Measurements from ENCODE around the gene MPP2.
"Not testable (repeated sequence)": the region's sequence is repeated elsewhere in the genome, so short reads cannot be mapped to it uniquely, and the experiment has no call there.

Gene MPP2

GRCh38 chr17:43932357-43932756 is 25.0 kb upstream of the MPP2 start:
- Histone ChIP-seq H3K9me2 (replicated peaks; ENCODE audit: control insufficient read depth, low read length) (no peaks in the 10 kb centered on the region), H3K27ac (ENCODE audit: low read depth, low read length) (no peak overlapping the region), H3K9me3 (ENCODE audit: control insufficient read depth, insufficient read depth, low read length) (no peaks in the 10 kb centered on the region), H3K27me3 (ENCODE audit: control insufficient read depth, low read length) (peaks cover 19% of the 10 kb centered on the region), H3K4me1 (ENCODE audit: control insufficient read depth, low read length) (no peaks in the 10 kb centered on the region), H3K4me3 (ENCODE audit: low read length) (no peak overlapping the region), H3K79me2 (ENCODE audit: control insufficient read depth, low read length) (no peaks in the 10 kb centered on the region), H3F3A (ENCODE audit: control insufficient read depth, insufficient read depth) (no peaks in the 10 kb centered on the region), H3K36me3 (ENCODE audit: control insufficient read depth, low read length) (no peaks in the 10 kb centered on the region), H3K4me2 (ENCODE audit: low read length) (no peak overlapping the region), H4K20me1 (ENCODE audit: control insufficient read depth, insufficient read depth, low read depth, low read length) (no peaks in the 10 kb centered on the region)
- TF ChIP-seq CTCF (IDR thresholded peaks at IDR 0.05; ENCODE audit: low read depth, low read length, poor library complexity, severe bottlenecking) = no peak
- no peak for TF ChIP-seq EZH2phosphoT487 (IDR thresholded peaks at IDR 0.05; ENCODE audit: borderline replicate concordance, low read length)

- no peaks in the 10 kb centered on the region for H3K9me2 ChIP-seq (replicated peaks; ENCODE audit: control insufficient read depth, low read length)
- H4K20me1 ChIP-seq (ENCODE audit: control insufficient read depth, insufficient read depth, low read depth, low read length) = no peaks in the 10 kb centered on the region
- H3K4me1 ChIP-seq (ENCODE audit: control insufficient read depth, low read length) = no peaks in the 10 kb centered on the region
- H3K79me2 ChIP-seq (ENCODE audit: control insufficient read depth, low read length) = no peaks in the 10 kb centered on the region
- no peaks in the 10 kb centered on the region for H3K36me3 ChIP-seq (ENCODE audit: control insufficient read depth, low read length)
- no peaks in the 10 kb centered on the region for H3K9me3 ChIP-seq (ENCODE audit: control insufficient read depth, insufficient read depth, low read length)
- H3F3A ChIP-seq (ENCODE audit: control insufficient read depth, insufficient read depth) = no peaks in the 10 kb centered on the region
- no peak overlapping the region for H3K4me3 ChIP-seq (ENCODE audit: low read length)
- TF ChIP-seq CTCF (IDR thresholded peaks at IDR 0.05; ENCODE audit: low read depth, low read length, poor library complexity, severe bottlenecking) = no peak
- no peak for TF ChIP-seq EZH2phosphoT487 (IDR thresholded peaks at IDR 0.05; ENCODE audit: borderline replicate concordance, low read length)
- no peak overlapping the region for H3K27ac ChIP-seq (ENCODE audit: low read depth, low read length)
- H3K4me2 ChIP-seq (ENCODE audit: low read length) = no peak overlapping the region
- H3K27me3 ChIP-seq (ENCODE audit: control insufficient read depth, low read length) = peaks cover 27% of the 10 kb centered on the region
Observed at GRCh38 chr17:43931062-43931571, 23.8 kb upstream of the MPP2 start.

- no peaks in the 10 kb centered on the region for H3K36me3 ChIP-seq (ENCODE audit: control insufficient read depth, low read length)
- H3K4me1 ChIP-seq (ENCODE audit: control insufficient read depth, low read length) = no peaks in the 10 kb centered on the region
- no peak for TF ChIP-seq CTCF (IDR thresholded peaks at IDR 0.05; ENCODE audit: low read depth, low read length, poor library complexity, severe bottlenecking)
- TF ChIP-seq EZH2phosphoT487 (IDR thresholded peaks at IDR 0.05; ENCODE audit: borderline replicate concordance, low read length) = no peak
- no peak overlapping the region for H3K4me2 ChIP-seq (ENCODE audit: low read length)
- H3K27ac ChIP-seq (ENCODE audit: low read depth, low read length) = no peak overlapping the region
- no peak overlapping the region for H3K4me3 ChIP-seq (ENCODE audit: low read length)
- peaks cover 35% of the 10 kb centered on the region for H3K27me3 ChIP-seq (ENCODE audit: control insufficient read depth, low read length)
- no peaks in the 10 kb centered on the region for H3K9me2 ChIP-seq (replicated peaks; ENCODE audit: control insufficient read depth, low read length)
- no peaks in the 10 kb centered on the region for H4K20me1 ChIP-seq (ENCODE audit: control insufficient read depth, insufficient read depth, low read depth, low read length)
- no peaks in the 10 kb centered on the region for H3K79me2 ChIP-seq (ENCODE audit: control insufficient read depth, low read length)
- H3K9me3 ChIP-seq (ENCODE audit: control insufficient read depth, insufficient read depth, low read length) = no peaks in the 10 kb centered on the region
- no peaks in the 10 kb centered on the region for H3F3A ChIP-seq (ENCODE audit: control insufficient read depth, insufficient read depth)
Observed at GRCh38 chr17:43928609-43929008, 21.3 kb upstream of the MPP2 start.

GRCh38 chr17:43927929-43928328 is 20.6 kb upstream of the MPP2 start:
- H3K36me3 ChIP-seq (ENCODE audit: control insufficient read depth, low read length); H3K79me2 ChIP-seq (ENCODE audit: control insufficient read depth, low read length); H3K4me2 ChIP-seq (ENCODE audit: low read length): not testable (repeated sequence)

More at GRCh38 chr17:43927929-43928328, 20.6 kb upstream of the MPP2 start:
- not testable (repeated sequence) for H3K27ac ChIP-seq (ENCODE audit: low read depth, low read length); H4K20me1 ChIP-seq (ENCODE audit: control insufficient read depth, insufficient read depth, low read depth, low read length); H3K9me3 ChIP-seq (ENCODE audit: control insufficient read depth, insufficient read depth, low read length); H3K9me2 ChIP-seq (replicated peaks; ENCODE audit: control insufficient read depth, low read length); H3K4me1 ChIP-seq (ENCODE audit: control insufficient read depth, low read length); H3K4me3 ChIP-seq (ENCODE audit: low read length); H3F3A ChIP-seq (ENCODE audit: control insufficient read depth, insufficient read depth)
- peaks cover 35% of the 10 kb centered on the region for H3K27me3 ChIP-seq (ENCODE audit: control insufficient read depth, low read length)
